Renal cortical epithelial cell (primary cell): ENCODE results near the gene EYS. TPM values are rescaled to one million over a fixed set of nuclear protein-coding genes. Genes with fewer than 3 reads are reported as not detected.

Experiments
- DNase-seq: peaks from one replicate; pipeline ENCODE4 v3.0.0-alpha.2; 2011; ENCODE audit warnings: low read depth
- total RNA-seq: library from RNA; depleted of rRNA; stranded (reverse); fragments of >200 nt; gene quantifications from 2 replicates; pipeline ENCODE4 v1.2.3, GENCODE V29; 2014

Gene EYS
- total RNA-seq, 1 donor from 2014 or later = 0.10 TPM

DNA sequence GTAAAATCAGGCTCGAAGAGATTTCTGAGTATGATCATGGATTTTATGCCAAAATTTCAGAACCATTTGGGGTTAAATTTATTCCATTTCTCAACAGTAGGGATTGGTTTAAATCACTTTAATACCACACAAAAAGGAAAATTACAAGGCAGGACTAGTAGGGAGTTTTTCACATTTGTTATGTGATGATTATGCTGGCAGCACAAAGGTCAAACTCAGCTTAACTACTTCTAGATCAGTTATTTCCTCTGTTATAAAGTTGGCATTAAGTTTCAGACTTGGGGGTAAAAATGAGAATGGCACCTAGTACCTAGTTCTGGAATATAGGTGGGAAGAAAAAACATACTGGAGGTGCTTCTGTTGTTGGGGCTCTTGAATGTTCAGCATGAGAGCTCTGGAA lies 2031.9 kb downstream of the EYS start:
- DNase-seq = no peak

GRCh38 chr6:63674635-63675034 lies 2032.4 kb downstream of the EYS start:
- DNase-seq = no peak

DNA sequence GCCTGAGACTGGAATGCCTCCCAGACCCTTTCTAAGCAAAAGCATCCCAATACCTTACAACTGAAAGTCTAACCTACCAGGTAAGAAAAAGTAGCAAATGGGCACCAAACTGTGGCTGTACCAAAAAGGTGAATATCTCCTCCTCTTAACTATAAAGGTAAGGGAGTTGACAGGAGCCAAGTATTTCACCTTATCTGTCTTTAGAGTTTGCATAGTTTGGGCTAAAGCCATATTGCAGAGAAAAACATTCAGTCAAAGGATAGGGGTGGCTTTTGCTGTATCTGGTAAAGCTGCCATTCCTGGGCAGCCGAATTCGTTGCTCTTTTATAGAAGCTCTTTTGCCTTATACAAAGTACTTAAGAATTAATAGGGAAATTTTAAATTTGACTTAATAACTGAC lies 2033.3 kb downstream of the EYS start:
- no peak for DNase-seq

- no peak for DNase-seq
Measured at GRCh38 chr6:63672582-63673129, 2034.4 kb downstream of the EYS start.

GRCh38 chr6:63671098-63671754 lies 2035.8 kb downstream of the EYS start:
- no peak for DNase-seq
